Measurements from ENCODE around the gene DNAH7.

DNA sequence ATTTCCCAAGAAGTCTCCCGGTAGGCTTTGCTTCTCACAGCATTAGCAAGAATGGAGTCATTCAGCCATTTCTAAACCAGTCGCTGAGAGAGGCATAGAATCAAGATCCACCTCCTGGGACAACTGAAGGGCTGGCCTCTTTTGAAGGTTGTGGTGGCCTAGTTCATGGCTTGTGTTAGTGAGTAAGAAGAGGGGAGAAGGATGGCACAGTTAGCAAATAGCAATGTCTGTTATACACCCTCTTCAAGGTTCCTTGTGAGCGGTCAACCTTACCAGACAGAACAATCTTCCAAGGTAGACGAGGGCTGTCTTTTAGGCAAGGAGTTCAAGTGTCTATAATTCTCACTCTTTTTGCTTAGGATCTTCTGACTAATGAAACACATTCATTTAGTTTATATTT lies 35.4 kb upstream of the DNAH7 start:
- TF ChIP-seq POLR2A (conservative IDR thresholded peaks at IDR 0.05) (no peak), HDAC6 (IDR thresholded peaks at IDR 0.05; ENCODE audit: low read depth, low read length) (no peak)

Measured in K562 (cell line).